ENCODE measurements around the gene NDUFB5. TPM values are rescaled to one million over a fixed set of nuclear protein-coding genes. Genes with fewer than 3 reads are reported as not detected.
A peak's percentile ranks its signal among the peaks of the same experiment; 100 is the strongest.

Gene NDUFB5
- total RNA-seq, 1 experiment from 2014 or later = 95.6 TPM

DNA sequence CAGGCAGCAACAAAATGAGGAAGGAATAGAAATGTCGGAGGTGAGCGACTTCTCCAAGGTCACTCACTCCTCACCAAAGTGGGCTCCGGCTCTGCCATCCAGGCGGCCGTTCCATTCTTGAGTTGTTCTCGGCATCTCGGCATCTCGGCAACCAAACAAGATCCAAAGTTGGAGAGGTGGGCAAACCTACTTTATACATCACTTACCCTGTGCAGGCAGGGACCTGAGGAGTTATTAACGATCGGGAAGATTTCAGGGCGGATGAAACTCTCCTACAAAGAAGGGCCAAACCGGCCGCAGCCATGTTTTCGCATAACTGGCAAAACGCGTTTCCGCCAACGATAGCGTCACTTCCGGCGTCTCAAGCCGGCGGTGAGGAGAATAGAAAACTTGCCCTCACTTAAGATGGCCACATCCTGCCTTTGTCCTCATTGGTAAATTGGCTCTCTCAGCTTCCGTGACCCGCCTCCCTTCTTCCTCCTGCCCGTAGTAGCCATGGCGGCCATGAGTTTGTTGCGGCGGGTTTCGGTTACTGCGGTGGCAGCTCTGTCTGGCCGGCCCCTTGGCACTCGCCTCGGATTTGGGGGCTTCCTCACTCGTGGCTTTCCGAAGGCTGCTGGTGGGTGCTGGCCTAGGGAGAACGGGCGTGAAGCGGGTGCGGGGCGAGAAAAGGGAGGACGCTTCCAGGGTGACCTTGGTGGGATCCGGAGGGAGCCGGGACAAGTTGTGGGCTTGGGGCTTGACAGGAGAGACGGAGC lies at the start of gene NDUFB5, which contains the start of gene MRPL47 (continued):
- TF ChIP-seq, protein P1, sequence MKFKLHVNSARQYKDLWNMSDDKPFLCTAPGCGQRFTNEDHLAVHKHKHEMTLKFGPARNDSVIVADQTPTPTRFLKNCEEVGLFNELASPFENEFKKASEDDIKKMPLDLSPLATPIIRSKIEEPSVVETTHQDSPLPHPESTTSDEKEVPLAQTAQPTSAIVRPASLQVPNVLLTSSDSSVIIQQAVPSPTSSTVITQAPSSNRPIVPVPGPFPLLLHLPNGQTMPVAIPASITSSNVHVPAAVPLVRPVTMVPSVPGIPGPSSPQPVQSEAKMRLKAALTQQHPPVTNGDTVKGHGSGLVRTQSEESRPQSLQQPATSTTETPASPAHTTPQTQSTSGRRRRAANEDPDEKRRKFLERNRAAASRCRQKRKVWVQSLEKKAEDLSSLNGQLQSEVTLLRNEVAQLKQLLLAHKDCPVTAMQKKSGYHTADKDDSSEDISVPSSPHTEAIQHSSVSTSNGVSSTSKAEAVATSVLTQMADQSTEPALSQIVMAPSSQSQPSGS (CRISPR knock-in tag; IDR thresholded peaks at IDR 0.05; ENCODE audit: borderline replicate concordance, low read depth) = no peak
- TF ChIP-seq FOXJ3 (CRISPR knock-in tag; IDR thresholded peaks at IDR 0.05; ENCODE audit: borderline replicate concordance) (no peak), ZNF416 (CRISPR knock-in tag; IDR thresholded peaks at IDR 0.05) (no peak)

DNA sequence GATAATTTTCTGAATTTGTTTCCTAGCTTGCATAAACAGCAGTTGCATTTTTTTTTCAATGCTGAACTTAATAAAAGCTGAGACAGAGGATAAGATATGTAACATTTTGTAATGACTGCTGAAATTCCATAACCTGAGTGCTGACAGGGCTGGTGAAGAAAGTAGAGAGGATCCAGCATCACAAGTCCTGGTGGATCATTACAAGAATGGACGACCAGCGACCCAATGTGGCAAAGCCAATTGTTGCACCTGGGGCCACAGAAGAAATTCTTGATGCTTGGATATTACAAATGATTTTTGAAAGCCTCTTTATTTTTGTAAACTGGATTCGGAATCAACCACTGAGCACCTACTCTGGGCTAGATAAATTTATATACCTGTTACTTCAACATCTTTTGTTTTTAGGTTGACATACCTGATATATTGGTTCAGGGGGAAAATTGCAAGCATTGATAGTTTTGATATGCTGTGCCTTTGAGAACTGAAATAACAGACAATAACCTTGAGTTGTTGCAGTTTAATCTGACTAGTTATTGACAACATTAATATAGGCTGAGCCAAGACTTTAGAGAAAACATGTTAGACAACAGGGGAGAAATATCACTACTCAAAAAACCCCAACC lies 45.7 kb upstream of the NDUFB5 start:
- Mint-ChIP-seq H3K9me3 (no peaks in the 10 kb centered on the region), H3K4me1 (peaks cover 14% of the 10 kb centered on the region), H3K4me3 (no peak overlapping the region), H3K36me3 (no peaks in the 10 kb centered on the region), H3K27ac (no peak overlapping the region), H3K27me3 (ENCODE audit: low read depth) (no peaks in the 10 kb centered on the region)
- ATAC-seq (no peak), DNase-seq (ENCODE audit: low spot score) (peak; percentile 73)
- TF ChIP-seq ZNF232 (CRISPR knock-in tag; IDR thresholded peaks at IDR 0.05) (peak; percentile 23; the same call in 1 of the 2 replicates), NR2C2 (CRISPR knock-in tag; IDR thresholded peaks at IDR 0.05) (no peak)
- TF ChIP-seq, protein P2, sequence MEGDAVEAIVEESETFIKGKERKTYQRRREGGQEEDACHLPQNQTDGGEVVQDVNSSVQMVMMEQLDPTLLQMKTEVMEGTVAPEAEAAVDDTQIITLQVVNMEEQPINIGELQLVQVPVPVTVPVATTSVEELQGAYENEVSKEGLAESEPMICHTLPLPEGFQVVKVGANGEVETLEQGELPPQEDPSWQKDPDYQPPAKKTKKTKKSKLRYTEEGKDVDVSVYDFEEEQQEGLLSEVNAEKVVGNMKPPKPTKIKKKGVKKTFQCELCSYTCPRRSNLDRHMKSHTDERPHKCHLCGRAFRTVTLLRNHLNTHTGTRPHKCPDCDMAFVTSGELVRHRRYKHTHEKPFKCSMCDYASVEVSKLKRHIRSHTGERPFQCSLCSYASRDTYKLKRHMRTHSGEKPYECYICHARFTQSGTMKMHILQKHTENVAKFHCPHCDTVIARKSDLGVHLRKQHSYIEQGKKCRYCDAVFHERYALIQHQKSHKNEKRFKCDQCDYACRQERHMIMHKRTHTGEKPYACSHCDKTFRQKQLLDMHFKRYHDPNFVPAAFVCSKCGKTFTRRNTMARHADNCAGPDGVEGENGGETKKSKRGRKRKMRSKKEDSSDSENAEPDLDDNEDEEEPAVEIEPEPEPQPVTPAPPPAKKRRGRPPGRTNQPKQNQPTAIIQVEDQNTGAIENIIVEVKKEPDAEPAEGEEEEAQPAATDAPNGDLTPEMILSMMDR (IDR thresholded peaks at IDR 0.05) = peak; percentile 48
- TF ChIP-seq, protein P3, sequence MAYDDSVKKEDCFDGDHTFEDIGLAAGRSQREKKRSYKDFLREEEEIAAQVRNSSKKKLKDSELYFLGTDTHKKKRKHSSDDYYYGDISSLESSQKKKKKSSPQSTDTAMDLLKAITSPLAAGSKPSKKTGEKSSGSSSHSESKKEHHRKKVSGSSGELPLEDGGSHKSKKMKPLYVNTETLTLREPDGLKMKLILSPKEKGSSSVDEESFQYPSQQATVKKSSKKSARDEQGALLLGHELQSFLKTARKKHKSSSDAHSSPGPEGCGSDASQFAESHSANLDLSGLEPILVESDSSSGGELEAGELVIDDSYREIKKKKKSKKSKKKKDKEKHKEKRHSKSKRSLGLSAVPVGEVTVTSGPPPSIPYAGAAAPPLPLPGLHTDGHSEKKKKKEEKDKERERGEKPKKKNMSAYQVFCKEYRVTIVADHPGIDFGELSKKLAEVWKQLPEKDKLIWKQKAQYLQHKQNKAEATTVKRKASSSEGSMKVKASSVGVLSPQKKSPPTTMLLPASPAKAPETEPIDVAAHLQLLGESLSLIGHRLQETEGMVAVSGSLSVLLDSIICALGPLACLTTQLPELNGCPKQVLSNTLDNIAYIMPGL (CRISPR knock-in tag; IDR thresholded peaks at IDR 0.05) = no peak
- POLR2A ChIA-PET = no interaction called here
- CTCF ChIA-PET = interaction anchor here (1.7 to 2.0 kb wide), 2 partner anchors 112 to 114 kb away, joined by 5 to 9 read pairs; no protein-coding TSS in a partner anchor

DNA sequence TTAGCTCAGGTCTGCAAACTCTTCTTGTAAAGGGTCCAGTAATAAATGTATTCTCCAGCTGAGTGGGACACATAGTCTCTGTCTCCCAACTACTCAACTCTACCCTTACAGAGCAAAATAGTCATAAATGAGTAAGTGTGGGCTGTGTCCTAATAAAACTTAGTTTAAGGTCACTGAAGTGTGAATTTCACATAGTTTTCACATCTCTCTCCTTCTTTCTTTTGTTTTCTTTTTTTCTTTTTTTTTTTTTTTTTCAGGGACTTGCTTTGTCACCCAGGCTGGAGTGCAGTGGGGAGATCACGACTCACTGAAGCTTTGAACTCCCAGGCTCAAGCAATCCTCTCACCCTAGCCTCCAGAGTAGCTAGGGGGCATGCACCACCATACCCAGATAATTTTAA lies 43.8 kb upstream of the NDUFB5 start:
- Mint-ChIP-seq H3K27me3 (ENCODE audit: low read depth) (no peaks in the 10 kb centered on the region), H3K36me3 (no peaks in the 10 kb centered on the region), H3K27ac (no peak overlapping the region), H3K4me1 (peaks cover 17% of the 10 kb centered on the region), H3K4me3 (no peak overlapping the region), H3K9me3 (no peaks in the 10 kb centered on the region)
- ChIA-PET POLR2A (interaction anchor here (0.8 kb wide), 1 partner anchor 110 kb away, joined by 6 read pairs; the partner anchor contains the start of gene GNB4), CTCF (no interaction called here)
- DNase-seq (ENCODE audit: low spot score) (no peak), ATAC-seq (no peak)
- TF ChIP-seq, protein P4, sequence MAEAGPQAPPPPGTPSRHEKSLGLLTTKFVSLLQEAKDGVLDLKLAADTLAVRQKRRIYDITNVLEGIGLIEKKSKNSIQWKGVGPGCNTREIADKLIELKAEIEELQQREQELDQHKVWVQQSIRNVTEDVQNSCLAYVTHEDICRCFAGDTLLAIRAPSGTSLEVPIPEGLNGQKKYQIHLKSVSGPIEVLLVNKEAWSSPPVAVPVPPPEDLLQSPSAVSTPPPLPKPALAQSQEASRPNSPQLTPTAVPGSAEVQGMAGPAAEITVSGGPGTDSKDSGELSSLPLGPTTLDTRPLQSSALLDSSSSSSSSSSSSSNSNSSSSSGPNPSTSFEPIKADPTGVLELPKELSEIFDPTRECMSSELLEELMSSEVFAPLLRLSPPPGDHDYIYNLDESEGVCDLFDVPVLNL (CRISPR knock-in tag; IDR thresholded peaks at IDR 0.05; ENCODE audit: borderline replicate concordance, low read depth) = no peak

GRCh38 chr3:179562591-179563270 lies 41.9 kb upstream of the NDUFB5 start, which contains the start of gene ACTL6A:
ACTL6A (plus strand) TSS chr3:179562926; CDS start chr3:179563093, 167 bp downstream.
- H3K27ac Mint-ChIP-seq = peak within 1 kb of the TSS; percentile 99
- ATAC-seq = peak; percentile 95
- DNase-seq (ENCODE audit: low spot score) = peak; percentile 100
- H3K27me3 Mint-ChIP-seq (ENCODE audit: low read depth) = no peaks in the 10 kb centered on the region
- H3K36me3 Mint-ChIP-seq = no peaks in the 10 kb centered on the region
- CTCF ChIA-PET = interaction anchor here (0.6 to 1.7 kb wide), 14 partner anchors 11 to 242 kb away, joined by 3 to 10 read pairs (median 4); partner anchors contain the start of gene ZNF639
- peaks cover 17% of the 10 kb centered on the region for H3K4me1 Mint-ChIP-seq
- H3K4me3 Mint-ChIP-seq = peak within 1 kb of the TSS; percentile 98
- no peaks in the 10 kb centered on the region for H3K9me3 Mint-ChIP-seq
- POLR2A ChIA-PET = interaction anchor here (0.6 to 1.9 kb wide), 8 partner anchors 15 to 239 kb away, joined by 3 to 10 read pairs (median 4); partner anchors contain the start of genes GNB4, MRPL47 and NDUFB5
- TF ChIP-seq FOXK1 (CRISPR knock-in tag; IDR thresholded peaks at IDR 0.05) (peak; percentile 87), ZNF138 (CRISPR knock-in tag; conservative IDR thresholded peaks at IDR 0.05) (no peak), ETV6 (CRISPR knock-in tag; IDR thresholded peaks at IDR 0.05) (peak; percentile 81; the same call in 1 of the 2 replicates), ZNF232 (CRISPR knock-in tag; IDR thresholded peaks at IDR 0.05) (0 out of 2 replicates have a peak, but pooled peaks have one; percentile 44), MYBL2 (CRISPR knock-in tag; IDR thresholded peaks at IDR 0.05) (peak; percentile 75), NR2C2 (CRISPR knock-in tag; IDR thresholded peaks at IDR 0.05) (no peak), NFYB (CRISPR knock-in tag; conservative IDR thresholded peaks at IDR 0.05; ENCODE audit: low read depth) (peak; percentile 96), ESRRA (CRISPR knock-in tag; IDR thresholded peaks at IDR 0.05; ENCODE audit: borderline replicate concordance) (no peak)
- TF ChIP-seq, protein P1 (CRISPR knock-in tag; IDR thresholded peaks at IDR 0.05; ENCODE audit: borderline replicate concordance, low read depth) = no peak

All from WTC11 (cell line).